Measurements from ENCODE around the gene NHP2. TPM values are rescaled to one million over a fixed set of nuclear protein-coding genes. Genes with fewer than 3 reads are reported as not detected.
A peak's percentile ranks its signal among the peaks of the same experiment; 100 is the strongest.

The NHP2 gene
- total and polyA plus RNA-seq, 10 of the 15 experiments (the other 5 are each of a cell fraction or from before 2014, with no cell fraction given), result 39.2 to 513 (median 198) TPM

DNA sequence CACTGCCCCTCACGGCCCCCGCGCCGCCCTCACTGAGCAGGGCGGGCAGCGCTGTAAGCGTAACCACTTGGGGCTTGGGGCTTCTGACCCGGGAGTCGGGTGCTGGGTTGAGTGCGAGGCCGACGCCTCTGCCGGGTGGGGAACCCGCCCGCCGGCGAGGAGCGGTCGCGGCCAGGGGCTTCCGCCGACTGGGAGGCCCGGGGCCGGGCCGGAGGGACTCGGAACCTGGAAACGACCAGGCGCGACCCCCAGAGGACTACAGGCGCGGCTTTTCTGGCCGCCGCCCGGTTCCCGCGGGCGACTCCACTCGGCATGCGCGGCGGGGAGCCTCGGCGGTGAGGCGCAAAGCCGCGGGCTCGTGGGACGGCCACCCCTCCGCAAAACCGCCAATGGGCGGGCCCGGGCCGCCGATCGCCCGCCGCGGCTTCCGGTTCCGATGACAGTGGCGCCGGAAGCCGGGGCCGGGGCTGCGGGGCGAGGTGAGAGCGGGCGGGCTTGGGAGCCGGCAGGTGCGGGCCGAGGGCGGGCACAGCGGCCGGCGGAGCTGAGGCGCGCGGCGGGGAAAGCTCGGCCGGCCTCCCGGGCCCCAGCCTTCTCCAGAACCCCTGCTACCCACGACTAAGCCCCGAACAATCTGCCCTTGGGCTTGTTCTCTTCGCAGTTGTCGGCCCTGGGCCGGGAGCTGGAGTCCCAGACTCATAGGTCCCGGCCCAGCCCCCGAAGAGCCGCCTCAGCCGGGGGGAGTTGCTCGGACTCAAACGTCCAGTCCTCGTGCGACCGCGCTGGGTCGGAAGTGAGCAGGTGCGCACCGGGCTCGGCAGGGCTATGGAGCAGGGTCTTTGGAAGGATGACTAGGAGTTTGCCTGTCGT, 22.9 kb downstream of the NHP2 start, which contains the start of gene RMND5B (continued):
- TF ChIP-seq NR2F1 (conservative IDR thresholded peaks at IDR 0.05), result peak; percentile 78
- no peak for TF ChIP-seq RAD51 (IDR thresholded peaks at IDR 0.05)
- TF ChIP-seq MTA3 (IDR thresholded peaks at IDR 0.05; ENCODE audit: borderline replicate concordance, low read length), result no peak
- TF ChIP-seq, protein P1, sequence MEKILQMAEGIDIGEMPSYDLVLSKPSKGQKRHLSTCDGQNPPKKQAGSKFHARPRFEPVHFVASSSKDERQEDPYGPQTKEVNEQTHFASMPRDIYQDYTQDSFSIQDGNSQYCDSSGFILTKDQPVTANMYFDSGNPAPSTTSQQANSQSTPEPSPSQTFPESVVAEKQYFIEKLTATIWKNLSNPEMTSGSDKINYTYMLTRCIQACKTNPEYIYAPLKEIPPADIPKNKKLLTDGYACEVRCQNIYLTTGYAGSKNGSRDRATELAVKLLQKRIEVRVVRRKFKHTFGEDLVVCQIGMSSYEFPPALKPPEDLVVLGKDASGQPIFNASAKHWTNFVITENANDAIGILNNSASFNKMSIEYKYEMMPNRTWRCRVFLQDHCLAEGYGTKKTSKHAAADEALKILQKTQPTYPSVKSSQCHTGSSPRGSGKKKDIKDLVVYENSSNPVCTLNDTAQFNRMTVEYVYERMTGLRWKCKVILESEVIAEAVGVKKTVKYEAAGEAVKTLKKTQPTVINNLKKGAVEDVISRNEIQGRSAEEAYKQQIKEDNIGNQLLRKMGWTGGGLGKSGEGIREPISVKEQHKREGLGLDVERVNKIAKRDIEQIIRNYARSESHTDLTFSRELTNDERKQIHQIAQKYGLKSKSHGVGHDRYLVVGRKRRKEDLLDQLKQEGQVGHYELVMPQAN (conservative IDR thresholded peaks at IDR 0.05), result peak; percentile 78
- TF ChIP-seq SIX5 (IDR thresholded peaks at IDR 0.05; ENCODE audit: low read depth, low read length, severe bottlenecking), result peak; percentile 34
- TF ChIP-seq ZNF274 (IDR thresholded peaks at IDR 0.05; ENCODE audit: insufficient read depth, insufficient read length), result no peak
- TF ChIP-seq RFX5 (IDR thresholded peaks at IDR 0.05; ENCODE audit: low read depth, low read length), result no peak
- TF ChIP-seq FOXK2 (IDR thresholded peaks at IDR 0.05), result peak; percentile 93
- TF ChIP-seq, protein P2, sequence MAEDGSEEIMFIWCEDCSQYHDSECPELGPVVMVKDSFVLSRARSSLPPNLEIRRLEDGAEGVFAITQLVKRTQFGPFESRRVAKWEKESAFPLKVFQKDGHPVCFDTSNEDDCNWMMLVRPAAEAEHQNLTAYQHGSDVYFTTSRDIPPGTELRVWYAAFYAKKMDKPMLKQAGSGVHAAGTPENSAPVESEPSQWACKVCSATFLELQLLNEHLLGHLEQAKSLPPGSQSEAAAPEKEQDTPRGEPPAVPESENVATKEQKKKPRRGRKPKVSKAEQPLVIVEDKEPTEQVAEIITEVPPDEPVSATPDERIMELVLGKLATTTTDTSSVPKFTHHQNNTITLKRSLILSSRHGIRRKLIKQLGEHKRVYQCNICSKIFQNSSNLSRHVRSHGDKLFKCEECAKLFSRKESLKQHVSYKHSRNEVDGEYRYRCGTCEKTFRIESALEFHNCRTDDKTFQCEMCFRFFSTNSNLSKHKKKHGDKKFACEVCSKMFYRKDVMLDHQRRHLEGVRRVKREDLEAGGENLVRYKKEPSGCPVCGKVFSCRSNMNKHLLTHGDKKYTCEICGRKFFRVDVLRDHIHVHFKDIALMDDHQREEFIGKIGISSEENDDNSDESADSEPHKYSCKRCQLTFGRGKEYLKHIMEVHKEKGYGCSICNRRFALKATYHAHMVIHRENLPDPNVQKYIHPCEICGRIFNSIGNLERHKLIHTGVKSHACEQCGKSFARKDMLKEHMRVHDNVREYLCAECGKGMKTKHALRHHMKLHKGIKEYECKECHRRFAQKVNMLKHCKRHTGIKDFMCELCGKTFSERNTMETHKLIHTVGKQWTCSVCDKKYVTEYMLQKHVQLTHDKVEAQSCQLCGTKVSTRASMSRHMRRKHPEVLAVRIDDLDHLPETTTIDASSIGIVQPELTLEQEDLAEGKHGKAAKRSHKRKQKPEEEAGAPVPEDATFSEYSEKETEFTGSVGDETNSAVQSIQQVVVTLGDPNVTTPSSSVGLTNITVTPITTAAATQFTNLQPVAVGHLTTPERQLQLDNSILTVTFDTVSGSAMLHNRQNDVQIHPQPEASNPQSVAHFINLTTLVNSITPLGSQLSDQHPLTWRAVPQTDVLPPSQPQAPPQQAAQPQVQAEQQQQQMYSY (CRISPR knock-in tag; IDR thresholded peaks at IDR 0.05), result no peak
- no peak for TF ChIP-seq BCL11A (IDR thresholded peaks at IDR 0.05; ENCODE audit: low read depth, low read length)
- peak; percentile 97 for TF ChIP-seq GATAD2B (conservative IDR thresholded peaks at IDR 0.05; ENCODE audit: low read depth)
- no peak for TF ChIP-seq EP300 (IDR thresholded peaks at IDR 0.05; ENCODE audit: borderline replicate concordance in 1 of 2, control insufficient read depth in 1 of 2, low read depth in 2 of 2, low read length in 2 of 2)
- peak in 1 of 2 experiments; percentile 35; a peak in 1 of 3 replicates for TF ChIP-seq EGR1 (IDR thresholded peaks at IDR 0.05; ENCODE audit: borderline replicate concordance in 1 of 2, low read depth in 2 of 2, low read length in 2 of 2)
- peak; percentile 81 for TF ChIP-seq ZNF217 (IDR thresholded peaks at IDR 0.05)
- TF ChIP-seq ASH2L (IDR thresholded peaks at IDR 0.05; ENCODE audit: borderline replicate concordance, low read depth), result no peak
- peak; percentile 69; the same call in 1 of the 2 replicates for TF ChIP-seq PML (IDR thresholded peaks at IDR 0.05; ENCODE audit: low read length)
- TF ChIP-seq CBX5 (IDR thresholded peaks at IDR 0.05; ENCODE audit: low read depth), result 0 out of 2 replicates have a peak, but pooled peaks have one; percentile 9
- TF ChIP-seq, protein P3, sequence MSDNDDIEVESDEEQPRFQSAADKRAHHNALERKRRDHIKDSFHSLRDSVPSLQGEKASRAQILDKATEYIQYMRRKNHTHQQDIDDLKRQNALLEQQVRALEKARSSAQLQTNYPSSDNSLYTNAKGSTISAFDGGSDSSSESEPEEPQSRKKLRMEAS (IDR thresholded peaks at IDR 0.05; ENCODE audit: low read depth, low read length), result 0 out of 2 replicates have a peak, but pooled peaks have one; percentile 30
- TF ChIP-seq TAF1 (IDR thresholded peaks at IDR 0.05; ENCODE audit: borderline replicate concordance, low read depth, low read length), result peak; percentile 98
- TF ChIP-seq BCL3 (IDR thresholded peaks at IDR 0.05; ENCODE audit: borderline replicate concordance, insufficient read depth, low read depth, low read length, poor library complexity, severe bottlenecking), result peak; percentile 78
- TF ChIP-seq STAT1 (conservative IDR thresholded peaks at IDR 0.05), result no peak; the same call in 1 of the 2 replicates
- peak; percentile 88 for TF ChIP-seq BACH1 (IDR thresholded peaks at IDR 0.05; ENCODE audit: borderline replicate concordance)
- TF ChIP-seq ZNF622 (IDR thresholded peaks at IDR 0.05), result no peak
